Kidney tubule cell (primary cell): ENCODE data around the gene CCDC71L.

Source experiments
- DNase-seq: peaks from one replicate; pipeline ENCODE4 v3.0.0-alpha.2; 2018; ENCODE audit warnings: low spot score

CCDC71L gene

GRCh38 chr7:106625678-106626301, 35.2 kb downstream of the CCDC71L start:
- DNase-seq: no peak

DNA sequence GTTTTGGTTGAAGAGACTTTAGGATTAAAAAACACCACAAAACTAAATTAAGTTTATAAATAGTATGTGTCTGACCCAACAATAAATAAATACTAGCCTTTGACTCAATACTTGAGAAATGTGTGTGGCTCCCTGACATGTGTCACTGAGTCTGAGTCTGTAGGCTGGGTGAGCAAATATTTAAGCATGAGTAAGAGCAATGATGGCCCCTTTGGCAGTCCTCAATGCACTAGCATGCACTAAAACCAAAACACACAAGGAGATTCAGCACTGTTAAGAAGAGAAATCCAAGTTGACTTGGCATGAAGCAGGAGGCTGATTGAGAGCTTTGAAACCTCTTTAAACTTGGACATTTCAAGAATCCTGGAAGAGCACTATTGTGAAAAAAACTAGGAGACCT, 37.1 kb downstream of the CCDC71L start:
- DNase-seq: peak; percentile 88

DNA sequence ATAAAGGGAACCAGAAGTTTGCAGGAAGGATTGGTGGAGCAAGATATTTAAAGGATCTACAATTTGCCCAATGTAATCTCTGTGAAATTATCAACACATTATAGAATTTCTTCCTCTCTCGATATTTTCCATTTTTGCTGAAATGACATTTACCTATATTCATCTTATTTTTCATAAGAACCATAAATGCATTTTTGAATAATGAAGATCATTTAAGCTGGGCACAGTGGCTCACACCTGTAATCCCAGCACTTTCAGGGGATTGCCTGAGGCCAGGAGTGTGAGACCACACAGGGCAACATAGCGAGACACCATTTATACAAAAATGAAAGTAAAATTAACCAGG, 37.7 kb downstream of the CCDC71L start:
- no peak for DNase-seq

DNA sequence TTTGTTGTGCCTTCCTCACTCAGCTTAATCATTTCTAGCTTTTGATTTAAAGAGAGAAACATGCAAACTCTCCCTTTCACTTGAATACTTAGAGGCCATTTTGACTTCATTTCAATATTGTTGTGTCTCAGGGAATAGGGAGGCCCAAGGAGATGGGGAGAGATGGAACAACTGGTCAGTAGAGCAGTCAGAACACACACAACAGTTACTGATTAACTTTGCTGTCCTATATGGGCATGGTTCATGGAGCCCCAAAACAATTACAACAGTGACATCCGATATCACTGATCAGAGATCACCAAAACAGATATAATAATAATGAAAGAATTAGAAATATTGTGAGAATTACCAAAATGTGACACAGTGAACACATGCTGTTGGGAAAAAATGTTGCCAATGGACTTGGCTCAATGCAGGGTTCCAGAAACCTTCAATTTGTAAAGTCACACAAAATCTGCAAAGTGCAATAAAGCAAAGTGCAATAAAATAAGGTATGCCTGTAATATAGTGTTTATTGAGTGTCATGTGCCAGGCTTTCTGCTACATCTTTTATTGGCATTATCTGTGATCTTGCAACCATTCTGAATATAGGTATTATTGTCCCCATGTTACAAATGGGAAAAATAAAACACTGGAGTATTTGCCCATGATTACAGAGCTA, 38.2 kb downstream of the CCDC71L start:
- DNase-seq: no peak

DNA sequence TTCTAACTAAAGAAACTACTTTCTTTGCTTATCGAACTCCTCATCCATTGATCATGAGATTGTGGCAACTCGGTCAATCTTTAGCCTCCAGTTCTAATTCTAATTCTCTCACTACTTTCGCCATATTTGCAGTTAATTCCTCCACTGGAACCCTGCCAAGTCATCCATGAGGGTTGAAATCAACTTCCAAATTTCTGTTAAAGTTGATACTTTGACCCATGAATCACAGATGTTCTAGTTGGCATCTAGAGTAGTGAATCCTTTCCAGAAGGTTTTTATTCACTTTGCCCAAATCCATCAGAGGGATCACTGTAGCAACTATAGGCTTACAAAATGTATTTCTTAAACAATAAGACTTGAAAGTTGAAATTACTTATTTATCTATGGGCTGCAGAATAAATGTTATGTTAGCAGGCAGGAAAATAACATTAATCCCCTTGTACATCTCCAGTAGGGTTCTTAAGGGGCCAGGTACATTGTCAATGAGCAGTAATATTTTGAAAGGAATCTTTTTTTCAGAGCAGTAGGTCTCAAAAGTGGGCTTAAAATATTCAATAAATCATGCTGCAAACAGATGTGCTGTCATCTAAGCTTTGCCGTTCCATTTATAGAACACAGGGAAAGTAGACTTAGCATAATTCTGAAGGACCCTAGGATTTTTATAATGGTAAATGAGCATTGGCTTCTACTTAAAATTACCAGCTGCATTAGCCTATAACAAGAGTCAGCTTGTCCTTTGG, 39.4 kb downstream of the CCDC71L start:
- DNase-seq: no peak

DNA sequence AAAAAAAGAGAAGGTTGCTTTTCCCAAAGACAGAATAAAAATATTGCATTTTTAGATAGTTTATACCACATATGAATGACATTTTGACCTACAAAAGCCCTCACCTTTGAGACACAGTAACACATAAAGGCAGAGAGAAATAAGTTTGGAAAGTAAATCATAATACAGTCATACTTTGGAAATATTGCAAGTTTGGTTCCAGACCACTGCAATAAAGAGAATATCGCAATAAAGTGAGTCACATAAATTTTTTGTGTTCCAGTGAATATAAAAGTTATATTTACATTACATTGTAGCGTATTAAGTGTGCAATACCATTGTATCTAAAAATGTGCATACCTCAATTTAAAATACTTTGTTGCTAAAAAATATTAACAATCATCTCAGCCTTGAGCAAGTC, 40.3 kb downstream of the CCDC71L start:
- DNase-seq: no peak

- DNase-seq: no peak
These were observed 40.9 kb downstream of the CCDC71L start for GRCh38 chr7:106620034-106620433.

- no peak for DNase-seq
These were observed 41.7 kb downstream of the CCDC71L start for GRCh38 chr7:106619213-106619612.

DNA sequence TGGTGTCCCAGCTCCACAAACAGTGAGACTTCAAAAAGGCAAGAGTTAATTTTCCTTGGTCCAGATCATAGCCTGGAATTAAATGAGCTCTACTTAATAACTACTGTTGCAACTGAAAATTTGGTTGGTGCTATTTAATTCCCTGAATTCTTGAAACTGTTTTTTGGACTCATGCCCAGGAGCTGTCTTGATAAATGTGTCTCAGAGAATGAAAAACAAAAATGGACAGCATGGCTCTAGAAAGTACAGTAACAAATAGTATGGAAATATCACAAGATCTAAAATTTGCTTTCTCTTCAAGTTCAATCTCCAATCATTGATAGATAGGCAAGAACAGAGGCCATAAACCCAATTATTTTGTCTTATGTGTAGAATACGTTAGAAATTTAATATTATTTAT, 42.5 kb downstream of the CCDC71L start:
- DNase-seq: peak; percentile 5

DNA sequence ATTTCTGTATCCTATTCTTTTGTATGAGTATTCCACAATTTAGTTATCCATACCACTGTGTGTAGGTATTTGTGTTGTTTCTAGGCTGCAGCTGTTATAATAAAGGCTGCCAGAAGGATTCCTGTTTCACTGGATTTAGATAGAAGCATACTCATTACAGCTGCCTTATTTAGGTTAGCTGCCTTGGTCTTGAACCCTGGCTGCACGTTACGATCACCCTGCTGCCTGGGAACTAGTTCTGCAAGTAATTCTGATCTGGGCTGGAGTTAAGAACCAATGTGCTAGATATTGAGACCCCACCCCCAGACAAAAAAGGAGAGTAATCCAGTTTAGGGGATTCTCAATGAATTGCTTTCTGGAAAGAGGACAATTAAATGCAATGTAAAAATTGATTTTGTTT, 43.1 kb downstream of the CCDC71L start:
- no peak for DNase-seq

DNA sequence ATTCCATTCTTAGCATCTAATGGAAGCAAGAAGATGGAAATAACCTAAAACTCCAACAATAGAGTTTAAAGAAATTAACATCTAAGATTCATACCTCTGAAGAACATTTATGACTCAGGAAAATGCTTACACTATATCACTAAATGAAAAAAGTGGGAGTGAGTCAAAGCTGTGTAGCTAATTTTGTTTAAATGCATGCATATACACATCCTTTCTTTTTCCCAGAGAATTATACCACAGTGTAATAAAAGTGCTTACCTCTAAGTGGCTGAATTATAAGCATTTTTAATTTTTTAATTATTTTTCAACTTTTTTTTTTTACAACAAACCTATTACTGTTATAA, 44.3 kb downstream of the CCDC71L start:
- no peak for DNase-seq

DNA sequence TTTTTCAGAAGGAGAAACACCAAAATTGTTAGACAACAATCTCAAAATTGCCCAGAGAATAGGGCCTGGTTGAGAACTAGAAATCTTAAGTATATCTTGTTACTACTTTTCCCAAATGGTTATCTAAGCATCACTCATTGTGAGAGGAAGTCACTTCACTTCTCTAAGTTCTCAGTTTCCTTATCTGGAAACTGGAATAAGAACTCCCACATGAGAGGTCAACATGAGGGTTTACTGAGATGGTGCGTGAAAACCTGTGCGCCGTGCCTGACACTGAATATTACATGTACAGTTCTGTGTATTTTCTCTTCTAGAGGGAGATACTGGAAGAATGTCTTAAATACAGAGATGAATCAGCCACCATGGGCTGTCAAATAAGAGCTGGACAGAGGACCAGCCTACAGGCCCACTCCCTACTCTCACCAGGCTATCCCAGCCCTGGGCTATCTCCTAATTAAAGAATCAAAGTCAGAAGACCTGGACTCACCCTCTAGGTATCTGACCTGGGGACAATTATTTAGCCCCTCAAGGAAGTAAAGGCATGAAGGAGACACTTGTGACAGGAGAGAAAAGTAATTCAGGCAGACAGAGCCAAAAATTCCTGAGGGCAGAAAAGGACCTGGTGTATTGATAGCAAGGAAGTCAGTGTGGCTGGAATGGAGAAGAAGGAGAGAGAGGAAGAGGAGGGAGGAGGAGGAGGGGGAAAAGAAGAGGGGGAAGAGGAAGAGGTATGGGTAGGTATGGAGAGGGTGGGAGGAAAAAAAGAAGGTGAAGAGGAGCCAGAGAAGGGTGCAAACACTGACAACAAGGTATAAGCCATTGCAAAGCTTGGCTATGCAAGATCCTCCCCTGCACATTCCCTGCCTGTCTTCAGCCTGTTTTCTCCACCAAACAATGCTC, 44.9 kb downstream of the CCDC71L start:
- DNase-seq: no peak

GRCh38 chr7:106614751-106615150, 46.2 kb downstream of the CCDC71L start:
- DNase-seq: no peak

- no peak for DNase-seq
These were observed 47.0 kb downstream of the CCDC71L start for GRCh38 chr7:106613848-106614560.

GRCh38 chr7:106613279-106613678, 47.7 kb downstream of the CCDC71L start:
- no peak for DNase-seq

- no peak for DNase-seq
These were observed 48.5 kb downstream of the CCDC71L start for GRCh38 chr7:106612432-106612831.

DNA sequence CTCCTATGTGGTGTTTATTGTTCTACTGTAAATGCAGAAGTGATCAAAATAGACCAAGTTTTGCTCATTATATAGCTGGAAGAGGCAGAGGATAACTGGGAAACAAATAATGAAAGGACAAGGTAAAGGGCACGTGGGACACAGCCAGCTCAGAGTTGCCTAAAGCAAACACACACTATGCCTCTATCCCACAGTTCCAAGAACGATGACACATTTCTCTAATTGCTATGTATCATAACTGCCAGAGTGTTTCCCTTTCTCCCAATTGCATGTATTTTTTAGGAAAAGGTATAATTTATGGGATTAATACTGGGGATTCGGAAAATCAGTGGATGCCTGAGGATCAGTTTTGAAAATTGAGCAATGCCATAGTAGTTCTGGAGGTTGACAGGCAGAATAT, 49.0 kb downstream of the CCDC71L start:
- no peak for DNase-seq

- no peak for DNase-seq
These were observed 49.7 kb downstream of the CCDC71L start for GRCh38 chr7:106610996-106611886.

DNA sequence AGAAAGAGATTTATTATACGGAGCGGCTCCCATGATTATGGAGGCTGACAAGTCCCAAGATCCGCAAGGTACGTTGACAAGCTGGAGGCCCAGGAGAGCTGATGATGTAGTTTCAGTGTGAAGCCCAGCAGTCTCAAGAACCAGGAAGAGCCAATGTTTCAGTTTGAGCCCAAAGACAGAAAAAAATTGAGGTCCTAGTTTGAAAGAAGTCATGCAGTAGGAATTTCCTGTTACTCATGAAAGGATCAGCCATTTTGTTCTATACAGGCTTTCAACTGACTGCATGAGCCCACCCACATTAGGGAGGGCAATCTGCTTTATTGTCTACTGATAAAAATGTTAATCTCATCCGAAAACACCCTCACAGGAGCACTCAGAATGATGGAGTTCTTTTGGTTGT, 51.5 kb downstream of the CCDC71L start:
- DNase-seq: peak; percentile 78

DNA sequence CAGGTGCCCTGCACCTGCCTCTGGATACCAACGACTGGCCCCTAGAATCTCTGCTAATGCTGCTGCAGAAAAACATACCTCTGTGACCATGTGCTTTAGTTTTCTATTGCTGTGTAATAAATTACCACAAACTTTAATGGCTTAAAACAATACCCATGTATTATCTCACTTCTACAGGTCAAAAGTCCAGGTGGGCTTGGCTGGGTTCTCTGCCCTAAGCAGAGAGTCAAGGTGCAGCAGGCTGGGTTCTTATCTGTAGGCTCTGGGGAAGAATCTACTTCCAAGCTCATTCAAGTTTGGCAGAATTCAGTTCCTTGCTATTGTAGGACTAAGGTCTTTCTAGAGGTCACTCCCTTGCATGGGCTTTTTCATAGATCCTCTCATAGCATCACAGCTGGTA, 52.3 kb downstream of the CCDC71L start:
- no peak for DNase-seq
